T-helper 1 cell treated with Interleukin-12 subunit alpha and Interleukin-12 subunit beta and Interleukin-4 antibody, amounts not matched to agents 30 μg/mL and 1 μg/mL, for 36 hours (primary cell): ENCODE measurements around the gene PRKX.
"Not testable (repeated sequence)": the region's sequence is repeated elsewhere in the genome, so short reads cannot be mapped to it uniquely, and the experiment has no call there.

Source experiments
- H3K27ac Mint-ChIP-seq: one replicate; pipeline ENCODE4 v1.8.0; 2021; ENCODE audit warnings: mild to moderate bottlenecking, mixed read lengths
- H3K27me3 Mint-ChIP-seq: one replicate; pipeline ENCODE4 v1.8.0; 2021; ENCODE audit warnings: low read depth, mixed read lengths
- H3K36me3 Mint-ChIP-seq: one replicate; pipeline ENCODE4 v1.8.0; 2021; ENCODE audit warnings: low read depth, mixed read lengths
- H3K4me1 Mint-ChIP-seq: one replicate; pipeline ENCODE4 v1.8.0; 2021; ENCODE audit warnings: low read depth, mixed read lengths
- H3K4me3 Mint-ChIP-seq: one replicate; pipeline ENCODE4 v1.8.0; 2021; ENCODE audit warnings: mild to moderate bottlenecking, moderate library complexity, mixed read lengths
- H3K9me3 Mint-ChIP-seq: one replicate; pipeline ENCODE4 v1.8.0; 2021; ENCODE audit warnings: mixed read lengths

The PRKX gene

GRCh38 chrX:3653111-3653510 lies 60.3 kb downstream of the PRKX start:
- peaks cover 12% of the 10 kb centered on the region for H3K36me3 Mint-ChIP-seq
- no peak overlapping the region for H3K4me3 Mint-ChIP-seq
- peaks cover 8% of the 10 kb centered on the region for H3K4me1 Mint-ChIP-seq
- H3K27me3 Mint-ChIP-seq = no peaks in the 10 kb centered on the region
- no peaks in the 10 kb centered on the region for H3K9me3 Mint-ChIP-seq
- no peak overlapping the region for H3K27ac Mint-ChIP-seq

GRCh38 chrX:3651277-3651676 lies 62.2 kb downstream of the PRKX start:
- Mint-ChIP-seq H3K4me3 (no peak overlapping the region), H3K27me3 (no peaks in the 10 kb centered on the region), H3K9me3 (no peaks in the 10 kb centered on the region), H3K4me1 (peaks cover 9% of the 10 kb centered on the region), H3K27ac (no peak overlapping the region), H3K36me3 (peaks cover 16% of the 10 kb centered on the region)

DNA sequence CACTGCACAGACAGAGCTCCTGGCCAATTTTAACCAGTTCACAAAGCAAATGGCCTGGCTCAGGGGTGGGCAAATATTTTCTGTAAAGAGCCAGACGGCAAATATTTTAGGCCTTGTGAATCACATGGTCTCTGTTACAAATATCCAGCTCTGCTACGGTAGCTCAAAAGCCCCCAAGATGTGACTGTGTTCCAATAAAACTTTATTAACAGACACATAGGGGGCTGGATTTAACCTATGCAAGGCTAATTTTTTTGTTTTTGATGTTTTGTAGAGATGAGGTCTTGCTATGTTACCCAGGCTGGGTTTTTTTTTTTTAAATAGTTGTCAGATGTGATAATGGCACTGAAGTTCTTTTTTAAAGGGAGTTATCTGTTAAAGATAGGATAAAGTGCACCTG lies 65.4 kb downstream of the PRKX start:
- no peaks in the 10 kb centered on the region for H3K27me3 Mint-ChIP-seq
- no peaks in the 10 kb centered on the region for H3K9me3 Mint-ChIP-seq
- H3K4me3 Mint-ChIP-seq = no peak overlapping the region
- H3K36me3 Mint-ChIP-seq = peaks cover 31% of the 10 kb centered on the region
- H3K27ac Mint-ChIP-seq = no peak overlapping the region
- H3K4me1 Mint-ChIP-seq = peaks cover 9% of the 10 kb centered on the region

DNA sequence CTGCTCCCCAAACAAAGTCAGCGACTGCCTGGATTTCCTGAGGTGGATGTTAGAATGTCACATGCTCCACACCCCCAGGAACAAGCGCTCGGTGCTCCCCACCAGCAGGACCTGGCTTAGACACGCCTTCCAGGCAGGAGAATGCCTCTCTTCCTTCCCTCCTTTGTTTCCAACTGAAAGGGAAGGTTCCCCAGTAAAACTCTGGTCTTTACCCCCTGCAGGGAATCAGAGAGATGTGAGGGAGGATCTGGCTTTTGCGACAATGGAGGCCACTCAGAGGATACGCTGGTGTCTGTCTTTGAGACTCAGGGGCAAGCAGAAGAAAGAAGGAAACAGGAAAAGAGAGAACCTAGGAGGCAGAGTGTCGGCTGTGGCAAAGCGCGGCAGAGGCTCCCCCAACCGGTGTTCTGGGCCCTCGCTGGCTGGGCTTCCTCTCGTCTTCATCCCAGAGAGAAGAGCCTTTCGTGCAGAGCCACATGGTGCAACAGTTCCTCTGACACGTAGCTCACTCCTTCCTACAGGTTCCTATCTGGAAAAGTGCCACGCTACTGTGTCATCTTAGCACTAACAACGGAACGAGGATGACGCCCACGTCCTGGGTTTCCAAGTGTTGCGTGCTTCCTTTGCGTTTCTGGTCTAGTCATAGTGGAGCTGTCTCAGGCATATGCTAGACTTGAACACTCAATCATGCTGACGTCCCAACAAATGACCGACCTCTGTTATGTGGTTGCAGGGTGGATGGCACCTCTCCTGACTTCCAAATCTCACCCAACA lies 73.4 kb downstream of the PRKX start:
- H3K27me3 Mint-ChIP-seq, H3K4me1 Mint-ChIP-seq, H3K27ac Mint-ChIP-seq, H3K4me3 Mint-ChIP-seq, H3K9me3 Mint-ChIP-seq: not testable (repeated sequence)
- H3K36me3 Mint-ChIP-seq = peaks cover 29% of the 10 kb centered on the region

GRCh38 chrX:3639236-3639635 lies 74.2 kb downstream of the PRKX start:
- peaks cover 5% of the 10 kb centered on the region for H3K4me1 Mint-ChIP-seq
- H3K9me3 Mint-ChIP-seq = no peaks in the 10 kb centered on the region
- no peak overlapping the region for H3K4me3 Mint-ChIP-seq
- peaks cover 23% of the 10 kb centered on the region for H3K36me3 Mint-ChIP-seq
- H3K27ac Mint-ChIP-seq = no peak overlapping the region
- H3K27me3 Mint-ChIP-seq = no peaks in the 10 kb centered on the region

- H3K27ac Mint-ChIP-seq = no peak overlapping the region
- peaks cover 17% of the 10 kb centered on the region for H3K36me3 Mint-ChIP-seq
- no peaks in the 10 kb centered on the region for H3K9me3 Mint-ChIP-seq
- H3K4me3 Mint-ChIP-seq = no peak overlapping the region
- no peaks in the 10 kb centered on the region for H3K27me3 Mint-ChIP-seq
- peaks cover 5% of the 10 kb centered on the region for H3K4me1 Mint-ChIP-seq
Observed at GRCh38 chrX:3638280-3638873, 75.1 kb downstream of the PRKX start.

GRCh38 chrX:3636803-3637202 lies 76.6 kb downstream of the PRKX start:
- no peaks in the 10 kb centered on the region for H3K9me3 Mint-ChIP-seq
- H3K4me1 Mint-ChIP-seq = peaks cover 5% of the 10 kb centered on the region
- no peaks in the 10 kb centered on the region for H3K27me3 Mint-ChIP-seq
- H3K27ac Mint-ChIP-seq = no peak overlapping the region
- H3K4me3 Mint-ChIP-seq = no peak overlapping the region
- peaks cover 23% of the 10 kb centered on the region for H3K36me3 Mint-ChIP-seq

- Mint-ChIP-seq H3K27ac (no peak overlapping the region), H3K36me3 (peaks cover 25% of the 10 kb centered on the region), H3K9me3 (no peaks in the 10 kb centered on the region), H3K27me3 (no peaks in the 10 kb centered on the region), H3K4me1 (no peaks in the 10 kb centered on the region), H3K4me3 (no peak overlapping the region)
Observed at GRCh38 chrX:3631196-3631595, 82.3 kb downstream of the PRKX start.

DNA sequence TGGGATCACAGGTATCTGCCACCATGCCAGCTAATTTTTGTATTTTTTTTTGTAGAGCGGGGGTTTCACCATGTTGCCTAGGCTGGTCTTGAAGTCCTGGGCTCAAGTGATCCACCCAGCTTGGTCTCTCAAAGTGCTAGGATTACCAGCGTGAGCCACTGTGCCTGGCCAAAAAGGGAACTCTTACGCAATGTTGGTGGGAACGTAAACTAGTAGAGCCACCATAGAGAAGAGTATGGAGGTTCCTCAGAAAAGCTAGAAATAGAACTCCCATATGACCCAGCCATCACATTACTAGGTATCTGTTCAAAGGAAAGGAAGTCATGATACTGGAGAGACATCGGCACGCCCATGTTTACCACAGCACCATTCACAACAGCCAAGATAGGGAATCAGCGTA lies 85.9 kb downstream of the PRKX start:
- H3K4me3 Mint-ChIP-seq = no peak overlapping the region
- H3K9me3 Mint-ChIP-seq = no peaks in the 10 kb centered on the region
- no peak overlapping the region for H3K27ac Mint-ChIP-seq
- no peaks in the 10 kb centered on the region for H3K4me1 Mint-ChIP-seq
- peaks cover 26% of the 10 kb centered on the region for H3K36me3 Mint-ChIP-seq
- no peaks in the 10 kb centered on the region for H3K27me3 Mint-ChIP-seq

DNA sequence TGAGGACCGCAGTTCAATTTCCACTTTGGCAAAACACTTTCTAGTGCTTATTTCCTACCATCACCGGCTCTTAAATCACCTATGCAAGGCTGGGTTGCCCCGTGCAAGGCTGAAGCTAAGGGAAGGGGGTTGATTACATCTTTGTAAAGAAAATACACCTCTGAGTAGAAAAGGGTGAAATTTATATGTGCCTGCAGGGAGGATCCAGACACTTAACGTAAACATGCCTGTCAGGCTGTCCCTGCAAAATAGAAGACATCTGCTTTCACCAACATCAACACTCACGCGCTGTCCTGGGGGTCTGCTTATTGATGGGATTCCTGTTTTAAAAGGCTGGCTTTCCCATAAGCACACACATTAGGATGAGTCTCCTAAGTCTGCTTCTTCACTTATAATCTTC lies 92.0 kb downstream of the PRKX start:
- H3K9me3 Mint-ChIP-seq = no peaks in the 10 kb centered on the region
- H3K27me3 Mint-ChIP-seq = no peaks in the 10 kb centered on the region
- peaks cover 27% of the 10 kb centered on the region for H3K36me3 Mint-ChIP-seq
- H3K27ac Mint-ChIP-seq = no peak overlapping the region
- H3K4me1 Mint-ChIP-seq = peaks cover 3% of the 10 kb centered on the region
- no peak overlapping the region for H3K4me3 Mint-ChIP-seq

DNA sequence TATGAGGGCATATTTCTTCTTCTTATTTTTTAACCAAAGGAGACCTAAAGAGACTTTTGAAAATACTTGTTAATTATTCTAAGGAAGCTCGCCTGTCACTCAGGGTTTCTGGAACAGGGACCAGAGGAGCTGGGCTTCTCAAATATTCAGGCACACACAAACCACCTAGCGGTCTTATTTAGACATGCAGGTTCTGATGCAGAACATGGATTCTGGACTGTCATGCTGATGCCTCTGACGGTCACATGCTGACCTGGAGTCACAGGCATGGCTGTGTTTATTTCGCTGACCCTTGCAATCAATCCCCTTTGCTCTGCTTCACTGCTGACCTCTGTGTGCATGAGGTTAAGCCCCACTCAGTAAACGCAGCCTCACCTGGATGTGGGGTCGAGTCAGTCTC lies 101.7 kb downstream of the PRKX start:
- not testable (repeated sequence) for H3K9me3 Mint-ChIP-seq, H3K4me3 Mint-ChIP-seq, H3K4me1 Mint-ChIP-seq, H3K27ac Mint-ChIP-seq, H3K27me3 Mint-ChIP-seq
- peaks cover 26% of the 10 kb centered on the region for H3K36me3 Mint-ChIP-seq

DNA sequence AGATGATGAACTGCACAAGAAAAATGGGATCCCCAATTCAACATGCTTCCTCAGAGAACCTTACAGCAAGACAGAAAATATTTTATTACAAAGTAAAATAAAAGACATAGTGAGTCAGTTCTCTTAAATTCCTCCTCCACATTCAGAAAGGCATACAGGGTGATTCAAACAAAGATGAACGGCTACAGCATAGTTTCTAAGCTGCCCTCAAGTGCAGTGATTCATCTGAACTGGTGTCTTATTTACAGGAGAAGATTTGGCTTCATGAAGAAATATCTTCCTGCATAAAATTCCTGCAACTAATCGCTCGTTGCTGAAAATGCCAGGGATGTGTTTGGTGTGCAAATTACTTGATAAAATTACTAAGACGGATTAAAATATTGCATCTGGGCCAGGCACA lies 103.6 kb downstream of the PRKX start:
- Mint-ChIP-seq H3K36me3 (peaks cover 20% of the 10 kb centered on the region), H3K9me3 (no peaks in the 10 kb centered on the region), H3K27me3 (no peaks in the 10 kb centered on the region), H3K27ac (no peak overlapping the region), H3K4me1 (no peaks in the 10 kb centered on the region), H3K4me3 (no peak overlapping the region)

GRCh38 chrX:3603026-3603661 lies 110.3 kb downstream of the PRKX start:
- Mint-ChIP-seq H3K36me3 (peaks cover 7% of the 10 kb centered on the region), H3K27ac (no peak overlapping the region), H3K4me3 (no peak overlapping the region), H3K4me1 (no peaks in the 10 kb centered on the region), H3K9me3 (no peaks in the 10 kb centered on the region), H3K27me3 (no peaks in the 10 kb centered on the region)

DNA sequence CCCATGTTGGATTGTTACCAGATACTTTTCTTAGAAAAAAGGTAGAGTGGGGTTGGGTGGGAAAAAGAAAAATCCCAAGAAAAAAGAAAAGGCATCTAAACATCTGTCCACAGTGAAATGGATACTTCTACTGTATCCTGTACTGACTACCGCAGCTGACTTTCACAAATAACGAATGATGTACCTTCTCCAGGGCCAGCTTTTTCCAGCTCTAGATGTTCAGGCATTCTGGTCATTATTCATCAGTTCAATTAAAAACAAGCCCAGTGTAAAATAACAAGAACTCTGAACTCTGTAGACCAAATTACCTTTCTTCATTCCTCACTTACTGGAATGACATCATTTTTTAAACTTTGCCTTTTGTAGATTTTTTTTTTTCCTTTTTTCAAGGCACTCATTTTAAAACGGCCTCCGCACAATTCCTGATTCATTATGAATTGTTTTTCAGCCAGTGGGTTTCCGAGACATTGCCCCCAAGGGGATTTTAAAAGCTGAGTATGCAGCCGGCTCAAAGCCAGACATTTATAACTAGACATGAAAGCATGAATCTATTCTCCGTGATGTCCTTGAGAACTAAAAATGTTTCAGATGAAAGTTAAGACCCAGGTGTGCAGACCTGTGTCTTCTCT lies 113.5 kb downstream of the PRKX start:
- Mint-ChIP-seq H3K27me3 (no peaks in the 10 kb centered on the region), H3K36me3 (peaks cover 17% of the 10 kb centered on the region), H3K27ac (no peak overlapping the region)

GRCh38 chrX:3598709-3599108 lies 114.7 kb downstream of the PRKX start:
- H3K27ac Mint-ChIP-seq = no peak overlapping the region
- H3K27me3 Mint-ChIP-seq = no peaks in the 10 kb centered on the region
- H3K4me1 Mint-ChIP-seq = no peaks in the 10 kb centered on the region
- no peaks in the 10 kb centered on the region for H3K9me3 Mint-ChIP-seq
- peaks cover 19% of the 10 kb centered on the region for H3K36me3 Mint-ChIP-seq
- H3K4me3 Mint-ChIP-seq = no peak overlapping the region

More for the DNA sequence above, 113.5 kb downstream of the PRKX start:
- Mint-ChIP-seq H3K4me1 (no peaks in the 10 kb centered on the region), H3K9me3 (no peaks in the 10 kb centered on the region), H3K4me3 (no peak overlapping the region)
